Measurements from ENCODE around the gene PTPRS.

PTPRS gene

GRCh38 chr19:5336195-5336965 lies 4.2 kb downstream of the PTPRS start:
- Histone ChIP-seq H3K9ac (ENCODE audit: low read length) (no peak overlapping the region), H3K4me2 (ENCODE audit: low read length) (no peak overlapping the region), H2AFZ (ENCODE audit: insufficient read depth, low read length, poor library complexity) (no peak overlapping the region), H3K79me1 (ENCODE audit: low read length) (peaks cover 5% of the 10 kb centered on the region), H3K18ac (ENCODE audit: low read length) (no peak overlapping the region), H4K91ac (ENCODE audit: low read depth, low read length) (no peak overlapping the region), H3K14ac (ENCODE audit: low read length) (no peak overlapping the region), H4K12ac (ENCODE audit: low read depth, low read length) (no peak overlapping the region), H3K4ac (ENCODE audit: low read depth, low read length) (no peak overlapping the region), H2BK120ac (ENCODE audit: insufficient read depth, low read length, poor library complexity) (no peak overlapping the region), H3K4me3 (ENCODE audit: low read depth, low read length) (no peak overlapping the region), H3K27me3 (ENCODE audit: insufficient read depth, low read length) (peaks cover 20% of the 10 kb centered on the region), H3K9me3 (ENCODE audit: insufficient read depth, low read depth, low read length) (peaks cover 4% of the 10 kb centered on the region), H2BK12ac (ENCODE audit: low read length) (no peak overlapping the region), H4K8ac (ENCODE audit: low read depth, low read length) (no peak overlapping the region), H3K4me1 (ENCODE audit: control insufficient read depth in 1 of 2, insufficient read depth in 2 of 2, low read length in 2 of 2) (peaks cover 4 to 6% of the 10 kb centered on the region in 2 experiments), H3K79me2 (ENCODE audit: control insufficient read depth, insufficient read depth, low read length, poor library complexity) (peaks cover 1% of the 10 kb centered on the region), H2AK5ac (ENCODE audit: low read length) (no peak overlapping the region), H2BK5ac (ENCODE audit: low read depth, low read length, poor library complexity) (no peak overlapping the region), H3K27ac (ENCODE audit: low read depth, low read length) (no peak overlapping the region), H3K36me3 (ENCODE audit: control insufficient read depth in 1 of 2, insufficient read depth in 2 of 2, low read length in 2 of 2) (no peaks in the 10 kb centered on the region), H3K23ac (ENCODE audit: low read length) (no peak overlapping the region)
- WGBS (ENCODE audit: extremely low coverage, insufficient coverage, insufficient read length): no CpG with 5 or more reads among the region's 21 CpGs
- DNase-seq: no peak

GRCh38 chr19:5335593-5335992 lies 5.0 kb downstream of the PTPRS start:
- peaks cover 20% of the 10 kb centered on the region for H3K27me3 ChIP-seq (ENCODE audit: insufficient read depth, low read length)
- H4K12ac ChIP-seq (ENCODE audit: low read depth, low read length): no peak overlapping the region
- H2BK120ac ChIP-seq (ENCODE audit: insufficient read depth, low read length, poor library complexity): no peak overlapping the region
- DNase-seq: no peak
- H2BK12ac ChIP-seq (ENCODE audit: low read length): no peak overlapping the region
- no peak overlapping the region for H2BK5ac ChIP-seq (ENCODE audit: low read depth, low read length, poor library complexity)
- H3K79me1 ChIP-seq (ENCODE audit: low read length): peaks cover 5% of the 10 kb centered on the region
- no peak overlapping the region for H4K91ac ChIP-seq (ENCODE audit: low read depth, low read length)
- H3K4ac ChIP-seq (ENCODE audit: low read depth, low read length): no peak overlapping the region
- H3K9ac ChIP-seq (ENCODE audit: low read length): no peak overlapping the region
- no peak overlapping the region for H3K27ac ChIP-seq (ENCODE audit: low read depth, low read length)
- H3K4me2 ChIP-seq (ENCODE audit: low read length): no peak overlapping the region
- H3K18ac ChIP-seq (ENCODE audit: low read length): no peak overlapping the region
- no peaks in the 10 kb centered on the region for H3K36me3 ChIP-seq (ENCODE audit: control insufficient read depth in 1 of 2, insufficient read depth in 2 of 2, low read length in 2 of 2)
- no peak overlapping the region for H3K14ac ChIP-seq (ENCODE audit: low read length)
- peaks cover 1% of the 10 kb centered on the region for H3K79me2 ChIP-seq (ENCODE audit: control insufficient read depth, insufficient read depth, low read length, poor library complexity)
- H2AK5ac ChIP-seq (ENCODE audit: low read length): no peak overlapping the region
- H2AFZ ChIP-seq (ENCODE audit: insufficient read depth, low read length, poor library complexity): no peak overlapping the region
- H3K4me1 ChIP-seq (ENCODE audit: control insufficient read depth in 1 of 2, insufficient read depth in 2 of 2, low read length in 2 of 2): peaks cover 2% of the 10 kb centered on the region in 2 experiments
- WGBS (ENCODE audit: extremely low coverage, insufficient coverage, insufficient read length): no CpG with 5 or more reads among the region's 15 CpGs
- no peak overlapping the region for H3K4me3 ChIP-seq (ENCODE audit: low read depth, low read length)
- no peak overlapping the region for H3K23ac ChIP-seq (ENCODE audit: low read length)
- no peaks in the 10 kb centered on the region for H3K9me3 ChIP-seq (ENCODE audit: insufficient read depth, low read depth, low read length)
- no peak overlapping the region for H4K8ac ChIP-seq (ENCODE audit: low read depth, low read length)

- H2AFZ ChIP-seq (ENCODE audit: insufficient read depth, low read length, poor library complexity): no peak overlapping the region
- H3K79me2 ChIP-seq (ENCODE audit: control insufficient read depth, insufficient read depth, low read length, poor library complexity): peaks cover 1% of the 10 kb centered on the region
- no peak overlapping the region for H2AK5ac ChIP-seq (ENCODE audit: low read length)
- no peak overlapping the region for H2BK120ac ChIP-seq (ENCODE audit: insufficient read depth, low read length, poor library complexity)
- no peaks in the 10 kb centered on the region for H3K36me3 ChIP-seq (ENCODE audit: control insufficient read depth in 1 of 2, insufficient read depth in 2 of 2, low read length in 2 of 2)
- H4K12ac ChIP-seq (ENCODE audit: low read depth, low read length): no peak overlapping the region
- H4K91ac ChIP-seq (ENCODE audit: low read depth, low read length): no peak overlapping the region
- H3K4me1 ChIP-seq (ENCODE audit: control insufficient read depth in 1 of 2, insufficient read depth in 2 of 2, low read length in 2 of 2): peaks cover 1 to 2% of the 10 kb centered on the region in 2 experiments
- H3K4me2 ChIP-seq (ENCODE audit: low read length): no peak overlapping the region
- WGBS (ENCODE audit: extremely low coverage, insufficient coverage, insufficient read length): no CpG with 5 or more reads among the region's 32 CpGs
- H2BK5ac ChIP-seq (ENCODE audit: low read depth, low read length, poor library complexity): no peak overlapping the region
- no peak overlapping the region for H3K14ac ChIP-seq (ENCODE audit: low read length)
- no peak overlapping the region for H3K23ac ChIP-seq (ENCODE audit: low read length)
- H2BK12ac ChIP-seq (ENCODE audit: low read length): no peak overlapping the region
- peak in 1 of 2 donors; percentile 27 for DNase-seq
- no peak overlapping the region for H3K4me3 ChIP-seq (ENCODE audit: low read depth, low read length)
- H4K8ac ChIP-seq (ENCODE audit: low read depth, low read length): no peak overlapping the region
- H3K79me1 ChIP-seq (ENCODE audit: low read length): peaks cover 3% of the 10 kb centered on the region
- no peak overlapping the region for H3K18ac ChIP-seq (ENCODE audit: low read length)
- no peak overlapping the region for H3K27ac ChIP-seq (ENCODE audit: low read depth, low read length)
- no peaks in the 10 kb centered on the region for H3K9me3 ChIP-seq (ENCODE audit: insufficient read depth, low read depth, low read length)
- no peak overlapping the region for H3K4ac ChIP-seq (ENCODE audit: low read depth, low read length)
- H3K27me3 ChIP-seq (ENCODE audit: insufficient read depth, low read length): peaks cover 20% of the 10 kb centered on the region
- no peak overlapping the region for H3K9ac ChIP-seq (ENCODE audit: low read length)
Observed at GRCh38 chr19:5334824-5335500, 5.7 kb downstream of the PTPRS start.

DNA sequence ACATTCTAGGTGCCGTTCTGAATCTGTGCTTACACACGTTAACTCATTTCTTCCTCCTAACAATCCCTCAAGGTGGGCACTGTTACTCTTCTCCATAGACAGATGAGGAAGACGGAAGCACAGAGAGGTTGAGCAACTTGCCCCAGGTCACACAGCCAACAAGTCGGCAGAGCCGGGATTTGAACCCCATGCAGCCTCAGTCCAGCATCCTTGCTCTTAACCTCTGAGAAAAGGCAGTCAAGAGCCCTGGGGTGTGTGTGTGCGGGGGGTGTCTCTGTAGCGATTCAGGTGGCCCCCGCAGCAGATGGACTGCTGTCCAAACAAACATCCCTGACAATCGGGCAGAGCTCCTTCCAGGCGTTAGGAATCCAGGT lies 6.3 kb downstream of the PTPRS start:
- no peaks in the 10 kb centered on the region for H3K4me1 ChIP-seq (ENCODE audit: control insufficient read depth in 1 of 2, insufficient read depth in 2 of 2, low read length in 2 of 2)
- no peak overlapping the region for H2AFZ ChIP-seq (ENCODE audit: insufficient read depth, low read length, poor library complexity)
- no peaks in the 10 kb centered on the region for H3K36me3 ChIP-seq (ENCODE audit: control insufficient read depth in 1 of 2, insufficient read depth in 2 of 2, low read length in 2 of 2)
- WGBS (ENCODE audit: extremely low coverage, insufficient coverage, insufficient read length): no CpG with 5 or more reads among the region's 10 CpGs
- no peak overlapping the region for H2AK5ac ChIP-seq (ENCODE audit: low read length)
- H4K8ac ChIP-seq (ENCODE audit: low read depth, low read length): no peak overlapping the region
- H3K9ac ChIP-seq (ENCODE audit: low read length): no peak overlapping the region
- no peak overlapping the region for H4K91ac ChIP-seq (ENCODE audit: low read depth, low read length)
- H4K12ac ChIP-seq (ENCODE audit: low read depth, low read length): no peak overlapping the region
- H3K27me3 ChIP-seq (ENCODE audit: insufficient read depth, low read length): peaks cover 15% of the 10 kb centered on the region
- H2BK5ac ChIP-seq (ENCODE audit: low read depth, low read length, poor library complexity): no peak overlapping the region
- no peak overlapping the region for H3K4ac ChIP-seq (ENCODE audit: low read depth, low read length)
- no peak for DNase-seq
- H3K18ac ChIP-seq (ENCODE audit: low read length): no peak overlapping the region
- no peaks in the 10 kb centered on the region for H3K9me3 ChIP-seq (ENCODE audit: insufficient read depth, low read depth, low read length)
- no peak overlapping the region for H3K4me2 ChIP-seq (ENCODE audit: low read length)
- no peaks in the 10 kb centered on the region for H3K79me2 ChIP-seq (ENCODE audit: control insufficient read depth, insufficient read depth, low read length, poor library complexity)
- H3K4me3 ChIP-seq (ENCODE audit: low read depth, low read length): no peak overlapping the region
- H3K23ac ChIP-seq (ENCODE audit: low read length): no peak overlapping the region
- H2BK120ac ChIP-seq (ENCODE audit: insufficient read depth, low read length, poor library complexity): no peak overlapping the region
- no peak overlapping the region for H3K14ac ChIP-seq (ENCODE audit: low read length)
- no peaks in the 10 kb centered on the region for H3K79me1 ChIP-seq (ENCODE audit: low read length)
- H3K27ac ChIP-seq (ENCODE audit: low read depth, low read length): no peak overlapping the region
- no peak overlapping the region for H2BK12ac ChIP-seq (ENCODE audit: low read length)

Measured in trophoblast cell (in vitro differentiated cells and primary cell).